Skeletal muscle tissue (tissue), 4 donors: ENCODE data around the gene HERC2. TPM values are rescaled to one million over a fixed set of nuclear protein-coding genes. Genes with fewer than 3 reads are reported as not detected.
"Not testable (repeated sequence)": the region's sequence is repeated elsewhere in the genome, so short reads cannot be mapped to it uniquely, and the experiment has no call there.

Experiments
- H3K27ac ChIP-seq: one replicate; pipeline ENCODE4 v1.7.0; 2013; ENCODE audit warnings: mild to moderate bottlenecking, low read depth, low read length, inconsistent platforms
- H3K27me3 ChIP-seq, 3 donors: one replicate each; pipeline ENCODE4 v1.7.0; 2013; ENCODE audit warnings: low read length in 3 of 3; ENCODE audit not compliant: control insufficient read depth in 3 of 3, insufficient read depth in 3 of 3
- H3K36me3 ChIP-seq, 3 donors: one replicate each; pipeline ENCODE4 v1.7.0; 2013; ENCODE audit warnings: low read length in 3 of 3; ENCODE audit not compliant: control insufficient read depth in 3 of 3, insufficient read depth in 3 of 3
- H3K4me1 ChIP-seq, 3 donors: one replicate each; pipeline ENCODE4 v1.7.0; 2013; ENCODE audit warnings: low read length in 3 of 3, mild to moderate bottlenecking in 3 of 3; ENCODE audit not compliant: control insufficient read depth in 3 of 3, insufficient read depth in 3 of 3
- H3K4me3 ChIP-seq, 3 donors: one replicate each; pipeline ENCODE4 v1.7.0; 2013; ENCODE audit warnings: low read length in 3 of 3
- H3K9ac ChIP-seq, 3 donors: one replicate each; pipeline ENCODE4 v1.7.0; 2013; ENCODE audit warnings: low read length in 3 of 3, mild to moderate bottlenecking in 3 of 3, moderate library complexity in 2 of 3, low read depth in 1 of 3
- H3K9me3 ChIP-seq, 3 donors: one replicate each; pipeline ENCODE4 v1.7.0; 2013; ENCODE audit warnings: low read length in 3 of 3; ENCODE audit not compliant: control insufficient read depth in 3 of 3
- total RNA-seq: library from RNA; depleted of rRNA; stranded (reverse); fragments of >200 nt; gene quantifications from one replicate; pipeline ENCODE4 v1.2.3, GENCODE V29; 2014
- donor health status: Osteomylitis.

Gene HERC2
- total RNA-seq, 1 donor from 2014 or later = 56.4 TPM

DNA sequence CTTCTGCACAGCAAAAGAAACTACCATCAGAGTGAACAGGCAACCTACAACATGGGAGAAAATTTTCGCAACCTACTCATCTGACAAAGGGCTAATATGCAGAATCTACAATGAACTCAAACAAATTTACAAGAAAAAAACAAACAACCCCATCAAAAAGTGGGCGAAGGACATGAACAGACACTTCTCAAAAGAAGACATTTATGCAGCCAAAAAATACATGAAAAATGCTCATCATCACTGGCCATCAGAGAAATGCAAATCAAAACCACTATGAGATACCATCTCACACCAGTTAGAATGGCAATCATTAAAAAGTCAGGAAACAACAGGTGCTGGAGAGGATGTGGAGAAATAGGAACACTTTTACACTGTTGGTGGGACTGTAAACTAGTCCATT is 16.3 kb downstream of the HERC2 start:
- H3K36me3 ChIP-seq, H3K27me3 ChIP-seq, H3K4me1 ChIP-seq, H3K9ac ChIP-seq, H3K9me3 ChIP-seq, H3K27ac ChIP-seq, H3K4me3 ChIP-seq: not testable (repeated sequence)

DNA sequence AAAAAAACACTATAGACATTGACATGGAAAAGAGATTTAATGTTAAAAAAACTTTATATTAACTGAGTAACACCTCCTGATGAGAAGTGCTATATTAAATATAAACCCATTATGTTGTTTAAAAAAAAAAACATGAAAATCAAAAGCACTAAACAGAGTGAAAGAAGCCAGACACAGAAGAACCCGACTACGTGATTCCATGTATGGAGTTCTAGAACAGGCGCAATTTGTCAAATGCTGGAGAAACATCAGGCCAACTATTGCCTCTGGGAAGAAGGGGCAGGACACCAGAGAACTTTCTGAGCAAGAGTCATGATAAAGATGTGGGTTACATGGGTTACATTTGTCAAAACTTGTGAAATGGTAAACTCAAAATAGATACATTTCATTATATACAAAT is 24.5 kb downstream of the HERC2 start:
- not testable (repeated sequence) for H3K9ac ChIP-seq, H3K4me3 ChIP-seq

DNA sequence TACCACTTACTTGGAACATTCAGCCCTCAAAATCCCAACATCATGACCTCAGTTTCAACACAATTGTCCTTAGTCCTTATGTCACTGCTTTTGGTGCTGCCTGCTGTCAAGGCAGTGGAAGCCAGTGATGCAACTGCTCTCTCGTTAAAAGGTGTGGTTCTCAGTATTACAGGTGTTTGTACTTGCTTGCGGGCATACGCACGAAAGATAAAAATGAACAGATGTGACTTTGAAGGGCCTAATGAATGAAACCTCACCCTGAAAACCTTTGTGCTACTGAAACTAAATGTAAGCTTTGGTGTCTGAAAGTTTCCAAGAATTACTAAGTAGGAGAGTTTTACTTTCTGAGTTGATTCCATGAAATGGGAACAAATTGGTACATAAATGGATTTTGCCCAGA is 25.2 kb downstream of the HERC2 start:
- not testable (repeated sequence) for H3K9me3 ChIP-seq

More for the DNA sequence above, 24.5 kb downstream of the HERC2 start:
- H3K27me3 ChIP-seq, H3K4me1 ChIP-seq, H3K36me3 ChIP-seq, H3K27ac ChIP-seq, H3K9me3 ChIP-seq: not testable (repeated sequence)

DNA sequence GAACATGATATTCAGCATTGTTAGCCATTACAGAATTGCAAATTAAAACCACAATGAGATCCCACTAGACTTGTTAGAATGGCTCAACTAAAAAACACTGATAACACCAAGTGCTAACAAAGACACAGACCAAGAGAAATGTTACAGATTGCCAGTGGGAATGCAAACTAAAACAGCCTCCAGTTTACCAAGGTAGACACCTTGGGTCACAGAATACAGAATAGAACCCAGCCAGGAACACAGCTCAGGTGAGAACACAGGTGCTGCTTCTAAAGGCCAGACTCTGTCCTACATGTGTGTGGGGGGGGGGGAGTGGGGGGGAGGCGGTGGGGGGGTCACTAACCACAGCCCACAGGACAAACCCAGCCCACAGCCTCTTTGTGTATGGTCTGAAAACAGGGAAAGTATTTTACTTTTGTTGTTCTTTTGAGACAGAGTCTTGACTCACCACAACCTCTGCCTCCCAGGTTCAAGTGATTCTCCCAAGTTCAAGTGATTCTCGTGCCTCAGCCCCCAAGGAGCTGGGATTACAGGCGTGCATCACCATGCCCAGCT is 26.9 kb downstream of the HERC2 start:
- H3K27ac ChIP-seq, H3K36me3 ChIP-seq, H3K4me3 ChIP-seq, H3K9ac ChIP-seq, H3K9me3 ChIP-seq, H3K27me3 ChIP-seq, H3K4me1 ChIP-seq: not testable (repeated sequence)

More for the DNA sequence above, 25.2 kb downstream of the HERC2 start:
- H3K36me3 ChIP-seq, H3K4me1 ChIP-seq, H3K9ac ChIP-seq, H3K4me3 ChIP-seq, H3K27me3 ChIP-seq, H3K27ac ChIP-seq: not testable (repeated sequence)

GRCh38 chr15:28294560-28294959 is 27.4 kb downstream of the HERC2 start:
- not testable (repeated sequence) for H3K27ac ChIP-seq, H3K9ac ChIP-seq, H3K9me3 ChIP-seq, H3K4me3 ChIP-seq, H3K4me1 ChIP-seq, H3K27me3 ChIP-seq
- H3K36me3 ChIP-seq = peaks cover 9 to 12% (median 9%) of the 10 kb centered on the region in 3 donors

DNA sequence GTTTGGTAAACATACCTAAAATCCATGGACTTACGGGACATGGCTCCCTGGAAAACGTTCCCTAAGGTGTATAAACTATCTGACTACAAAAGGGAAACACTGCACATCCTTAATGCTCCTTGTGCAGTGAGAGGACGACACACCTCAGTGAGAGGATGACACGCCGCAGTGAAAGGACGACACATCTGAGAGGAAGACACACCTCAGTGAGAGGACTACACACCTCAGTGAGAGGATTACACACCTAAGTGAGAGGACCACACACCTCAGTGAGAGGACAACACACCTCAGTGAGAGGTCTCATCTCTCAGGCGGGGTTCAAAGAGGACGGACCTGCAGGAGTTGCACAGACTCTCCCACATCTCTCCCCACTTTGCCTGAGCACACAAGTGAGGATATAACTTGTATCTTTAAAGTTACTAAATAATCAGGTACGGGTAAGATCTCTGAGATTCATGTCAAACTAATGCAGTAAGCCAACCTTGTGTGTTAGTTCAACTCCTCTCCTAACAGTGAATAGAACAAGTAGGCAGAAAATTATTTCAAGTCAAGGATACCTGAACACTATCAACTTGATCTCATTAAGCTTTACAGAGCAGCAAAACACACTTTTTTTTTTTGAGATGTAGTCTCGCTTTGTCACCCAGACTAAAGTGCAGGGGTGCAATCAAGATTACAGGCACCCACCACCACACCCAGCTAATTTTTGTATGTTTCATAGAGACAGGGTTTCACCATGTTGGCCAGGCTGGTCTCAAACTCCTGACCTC is 32.1 kb downstream of the HERC2 start:
- H3K9me3 ChIP-seq = peaks cover 0 to 5% (median 0%) of the 10 kb centered on the region in 3 donors
- no peak overlapping the region for H3K27ac ChIP-seq

GRCh38 chr15:28288830-28289693 is 32.9 kb downstream of the HERC2 start:
- H3K9me3 ChIP-seq, H3K27ac ChIP-seq, H3K9ac ChIP-seq, H3K27me3 ChIP-seq, H3K4me1 ChIP-seq, H3K4me3 ChIP-seq: not testable (repeated sequence)
- H3K36me3 ChIP-seq = peaks cover 10 to 14% (median 13%) of the 10 kb centered on the region in 3 donors

More for the DNA sequence above, 32.1 kb downstream of the HERC2 start:
- Histone ChIP-seq H3K4me1 (no peaks in the 10 kb centered on the region), H3K4me3 (no peak overlapping the region), H3K9ac (no peak overlapping the region), H3K36me3 (peaks cover 10 to 14% (median 13%) of the 10 kb centered on the region in 3 donors), H3K27me3 (no peaks in the 10 kb centered on the region)

DNA sequence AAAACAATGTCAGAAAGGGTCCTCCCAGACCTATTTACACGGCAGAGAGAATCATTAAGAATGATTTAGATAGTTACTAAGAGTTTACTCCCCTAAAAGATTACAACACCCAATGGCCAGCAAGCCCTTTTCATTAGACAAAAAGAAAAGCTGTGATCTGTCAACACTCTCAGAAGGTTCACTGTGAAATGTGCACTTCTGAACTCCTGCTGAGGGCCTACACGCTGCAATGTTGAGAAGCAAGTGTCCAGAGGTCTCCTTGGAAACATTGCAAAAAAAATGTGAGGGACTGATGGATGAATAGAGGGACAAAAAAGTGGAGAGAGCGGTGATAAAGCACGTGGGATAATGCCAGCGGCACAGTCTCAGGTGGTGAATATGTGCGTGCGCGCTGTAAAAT is 35.3 kb downstream of the HERC2 start:
- not testable (repeated sequence) for H3K9me3 ChIP-seq, H3K9ac ChIP-seq, H3K4me1 ChIP-seq, H3K27ac ChIP-seq, H3K4me3 ChIP-seq, H3K27me3 ChIP-seq
- H3K36me3 ChIP-seq = peaks cover 8 to 13% (median 12%) of the 10 kb centered on the region in 3 donors

GRCh38 chr15:28286031-28286430 is 35.9 kb downstream of the HERC2 start:
- peaks cover 10 to 17% (median 12%) of the 10 kb centered on the region in 3 donors for H3K36me3 ChIP-seq
- no peak overlapping the region for H3K27ac ChIP-seq
- H3K9me3 ChIP-seq = peaks cover 0 to 5% (median 0%) of the 10 kb centered on the region in 3 donors
- H3K9ac ChIP-seq = no peak overlapping the region
- no peaks in the 10 kb centered on the region for H3K27me3 ChIP-seq
- H3K4me3 ChIP-seq = no peak overlapping the region
- H3K4me1 ChIP-seq = no peaks in the 10 kb centered on the region

DNA sequence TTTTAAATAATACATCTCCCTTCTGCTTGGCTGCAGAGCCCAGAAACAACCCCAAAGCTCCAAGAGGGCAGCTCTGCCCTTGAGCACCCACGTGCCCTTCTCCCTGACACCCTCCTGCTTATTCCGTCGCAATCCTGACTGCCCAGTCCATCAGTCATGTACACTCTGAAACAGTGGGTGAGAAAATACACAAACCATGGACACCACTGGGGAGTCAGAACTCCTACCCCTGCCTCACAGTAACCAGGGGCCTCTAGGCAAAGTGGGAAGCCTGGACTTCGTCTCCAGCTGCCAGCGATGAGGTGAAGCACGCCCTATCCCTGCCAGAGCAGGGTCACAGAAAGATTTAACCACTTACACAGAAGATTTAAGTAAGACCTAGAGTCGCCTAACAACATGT is 40.1 kb downstream of the HERC2 start:
- no peak overlapping the region for H3K9ac ChIP-seq
- H3K36me3 ChIP-seq = peaks cover 6 to 11% (median 10%) of the 10 kb centered on the region in 3 donors
- no peak overlapping the region for H3K27ac ChIP-seq
- no peak overlapping the region for H3K4me3 ChIP-seq
- no peaks in the 10 kb centered on the region for H3K4me1 ChIP-seq
- H3K9me3 ChIP-seq = no peaks in the 10 kb centered on the region
- no peaks in the 10 kb centered on the region for H3K27me3 ChIP-seq
